OCI-M1 (cell line): Measurements from ENCODE around the gene STX3.

ENCODE experiments used
- DNase-seq: peaks from one replicate; lab custom pipeline; 2025; lab: John Stamatoyannopoulos, UW

The STX3 gene

GRCh38 chr11:59754859-59755700, at the start of gene STX3:
STX3 (plus strand) TSS chr11:59755376; CDS start chr11:59755606, 230 bp downstream.
- peak; percentile 83 for DNase-seq

DNA sequence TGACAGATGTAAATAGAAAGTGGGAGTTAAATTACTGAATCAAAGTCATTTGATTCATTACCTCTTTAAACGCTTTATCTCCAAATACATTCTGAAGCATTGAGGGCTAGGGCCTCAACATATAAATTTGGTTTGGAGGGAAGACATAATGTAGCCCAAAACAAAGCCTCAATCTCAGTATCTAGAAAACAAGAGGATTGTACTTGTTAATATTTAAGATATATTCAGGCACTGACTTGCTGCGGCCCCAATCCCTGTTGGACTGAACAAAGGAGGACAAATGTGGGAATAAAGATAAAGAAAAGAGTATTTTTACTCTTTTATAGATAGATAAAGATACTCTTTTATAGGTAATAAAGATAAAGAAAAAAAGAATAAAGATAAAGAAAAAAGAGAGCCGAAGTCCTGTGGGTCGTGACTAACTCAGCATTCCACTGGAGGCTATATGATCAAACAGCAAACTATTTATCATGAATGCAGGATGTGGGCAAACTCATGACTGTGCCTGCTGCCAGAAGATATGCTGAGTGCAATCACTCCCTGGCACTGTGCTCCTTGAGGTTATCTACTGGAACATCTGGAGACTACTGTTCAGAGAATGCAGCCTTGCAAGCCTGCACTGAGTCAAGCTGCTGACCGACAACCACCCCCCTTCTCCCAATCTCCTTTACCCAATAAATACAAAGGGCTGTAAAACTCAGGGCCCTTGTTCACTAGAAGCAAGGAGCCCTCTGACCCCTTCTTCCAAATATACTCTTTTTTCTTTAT, 48.5 kb upstream of the STX3 start:
- peak; percentile 93 for DNase-seq

DNA sequence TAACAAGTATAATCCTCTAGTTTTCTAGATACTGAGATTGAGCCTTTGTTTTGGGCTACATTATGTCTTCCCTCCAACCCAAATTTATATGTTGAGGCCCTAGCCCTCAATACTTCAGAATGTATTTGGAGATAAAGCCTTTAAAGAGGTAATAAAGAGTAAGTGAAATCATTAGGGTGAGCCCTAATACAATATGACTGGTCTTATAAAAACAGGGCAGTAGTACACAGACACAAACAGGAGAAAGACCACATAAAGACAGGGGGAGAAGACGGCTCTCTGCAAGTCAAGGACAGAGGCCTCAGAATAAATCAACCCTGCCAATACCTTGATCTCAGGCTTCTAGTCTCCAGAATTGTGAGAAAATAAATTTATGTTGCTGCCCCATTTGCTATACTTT, 47.8 kb upstream of the STX3 start:
- no peak for DNase-seq

DNA sequence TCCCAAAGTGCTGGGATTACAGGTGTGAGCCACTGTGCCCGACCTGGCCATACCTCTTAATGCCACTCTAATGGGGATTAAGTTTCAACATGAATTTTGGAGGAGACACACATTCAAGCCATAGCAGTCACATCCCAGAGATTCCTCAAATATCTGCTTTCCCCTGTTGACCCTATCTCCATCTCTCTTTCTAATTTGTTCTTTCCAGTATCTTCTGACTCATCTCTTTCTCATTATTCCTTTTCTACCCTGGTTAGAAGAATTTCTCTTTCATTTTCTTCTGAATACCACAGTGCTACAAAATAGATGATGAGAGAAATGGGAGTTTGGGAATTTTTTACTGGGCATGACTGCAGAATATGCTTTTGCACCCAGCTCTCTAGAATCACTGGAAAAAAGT, 46.6 kb upstream of the STX3 start:
- DNase-seq = no peak

DNA sequence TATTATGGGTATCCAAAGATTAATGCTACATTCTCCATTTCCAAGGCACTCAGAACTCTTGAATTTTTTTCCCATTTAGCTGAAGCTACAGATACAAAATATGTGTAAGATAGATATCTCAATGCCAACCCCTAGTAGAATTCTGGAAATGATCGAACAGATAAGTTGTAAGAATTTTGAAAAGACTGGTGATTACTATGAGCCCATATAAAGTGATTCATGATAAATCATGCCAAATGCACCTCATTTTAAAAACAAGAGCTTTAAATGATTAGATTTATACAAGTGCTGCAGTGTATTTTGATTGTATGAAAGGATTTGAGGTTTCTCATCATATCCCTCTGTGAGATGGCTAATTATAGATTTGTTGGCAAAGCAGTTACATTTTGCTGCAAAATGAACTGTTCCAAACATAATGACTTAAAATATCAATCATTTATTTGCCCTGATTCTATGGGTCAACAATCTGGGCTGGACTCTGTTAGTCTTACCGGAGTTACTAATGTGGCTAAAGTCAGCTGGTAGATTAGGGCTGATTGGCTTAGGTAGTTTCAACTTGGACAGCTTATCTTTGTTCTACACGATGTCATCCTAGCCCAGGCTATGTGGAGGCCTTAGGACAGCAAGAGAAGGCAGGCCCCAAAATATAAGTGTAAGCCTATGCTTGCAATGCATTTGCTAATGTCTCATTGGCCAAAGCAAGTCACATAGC, 44.9 kb upstream of the STX3 start:
- DNase-seq = peak; percentile 41

DNA sequence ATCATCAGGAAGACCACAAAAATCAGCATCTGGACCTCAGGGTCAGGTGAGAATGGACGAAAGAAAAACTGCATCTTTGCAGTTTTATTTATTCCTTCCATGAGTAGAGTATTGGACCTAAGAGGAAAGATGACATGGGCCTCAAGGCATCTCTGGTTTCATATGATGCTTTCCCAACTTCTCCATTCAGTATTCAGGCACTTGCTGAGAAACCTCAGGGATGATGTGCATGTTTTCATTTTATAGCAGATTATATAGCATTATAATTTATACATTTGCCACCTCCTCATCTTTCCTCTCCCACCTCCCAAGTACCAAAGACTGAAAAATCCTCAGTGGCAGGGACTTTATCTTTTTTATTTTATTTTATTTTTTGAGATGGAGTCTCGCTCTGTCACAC, 41.4 kb upstream of the STX3 start, which contains the start of gene OR10V1:
Gene OR10V1, minus strand, starts transcription at position 101 of the 400 bp plus-strand sequence. Its CDS starts 0 bp downstream, at position 101.
- no peak for DNase-seq

- peak; percentile 57 for DNase-seq
These were observed 39.1 kb upstream of the STX3 start for GRCh38 chr11:59716051-59716450.

DNA sequence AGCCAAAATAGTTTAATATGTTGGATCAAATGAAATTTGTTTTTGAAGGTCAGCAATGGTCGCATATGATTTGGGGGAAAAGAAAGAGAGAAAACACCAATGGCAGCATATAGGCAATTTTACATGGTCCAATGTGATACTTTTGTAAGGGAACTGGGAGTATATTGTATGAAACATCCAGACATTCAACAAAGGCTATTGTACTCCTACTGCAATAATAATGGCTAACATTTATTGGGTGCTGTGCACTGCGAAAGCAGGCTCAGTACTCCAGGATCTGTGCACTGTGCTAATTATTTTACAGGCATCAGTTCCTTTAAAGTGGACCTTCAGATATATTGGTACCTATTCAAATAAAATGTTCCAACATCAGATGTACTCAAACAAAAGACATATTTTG, 35.6 kb upstream of the STX3 start:
- no peak for DNase-seq

DNA sequence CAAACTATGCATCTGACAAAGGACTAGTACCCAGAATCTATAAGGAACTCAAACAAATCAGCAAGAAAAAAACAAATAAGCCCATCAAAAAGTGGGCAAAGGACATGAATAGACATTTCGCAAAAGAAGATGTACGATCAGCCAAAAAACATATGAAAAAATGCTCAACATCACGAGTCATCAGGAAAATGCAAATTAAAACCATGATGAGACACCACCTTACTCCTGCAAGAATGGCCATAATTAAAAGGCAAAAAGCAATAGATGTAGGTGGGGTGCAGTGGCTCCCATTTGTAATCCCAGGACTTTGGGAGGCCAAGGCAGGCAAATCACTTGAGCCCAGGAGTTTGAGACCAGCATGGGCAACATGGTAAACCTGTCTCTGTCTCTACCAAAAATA, 31.1 kb upstream of the STX3 start:
- DNase-seq = no peak

GRCh38 chr11:59727426-59727825, 27.8 kb upstream of the STX3 start:
- DNase-seq = no peak

DNA sequence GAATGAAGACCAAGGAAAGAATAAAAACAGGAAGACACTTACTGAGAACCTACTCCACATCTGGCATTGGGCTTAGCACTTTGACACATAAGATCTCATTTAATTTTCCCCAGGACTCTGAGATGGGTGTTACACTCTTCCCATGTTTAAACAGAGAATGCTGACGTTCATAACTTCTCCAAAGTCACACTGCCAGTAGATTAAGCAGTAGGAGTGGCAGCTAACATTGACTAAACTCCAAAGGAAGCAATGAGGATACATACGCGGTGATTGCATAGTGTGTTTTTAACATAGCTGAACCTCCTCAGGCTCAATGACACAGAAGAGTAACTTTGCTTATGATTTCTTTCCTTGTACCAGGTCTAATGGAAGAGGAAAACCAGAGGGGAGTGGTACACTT, 27.0 kb upstream of the STX3 start:
- no peak for DNase-seq

GRCh38 chr11:59728913-59729312, 26.3 kb upstream of the STX3 start:
- peak; percentile 17 for DNase-seq

GRCh38 chr11:59729834-59730233, 25.3 kb upstream of the STX3 start:
- no peak for DNase-seq

DNA sequence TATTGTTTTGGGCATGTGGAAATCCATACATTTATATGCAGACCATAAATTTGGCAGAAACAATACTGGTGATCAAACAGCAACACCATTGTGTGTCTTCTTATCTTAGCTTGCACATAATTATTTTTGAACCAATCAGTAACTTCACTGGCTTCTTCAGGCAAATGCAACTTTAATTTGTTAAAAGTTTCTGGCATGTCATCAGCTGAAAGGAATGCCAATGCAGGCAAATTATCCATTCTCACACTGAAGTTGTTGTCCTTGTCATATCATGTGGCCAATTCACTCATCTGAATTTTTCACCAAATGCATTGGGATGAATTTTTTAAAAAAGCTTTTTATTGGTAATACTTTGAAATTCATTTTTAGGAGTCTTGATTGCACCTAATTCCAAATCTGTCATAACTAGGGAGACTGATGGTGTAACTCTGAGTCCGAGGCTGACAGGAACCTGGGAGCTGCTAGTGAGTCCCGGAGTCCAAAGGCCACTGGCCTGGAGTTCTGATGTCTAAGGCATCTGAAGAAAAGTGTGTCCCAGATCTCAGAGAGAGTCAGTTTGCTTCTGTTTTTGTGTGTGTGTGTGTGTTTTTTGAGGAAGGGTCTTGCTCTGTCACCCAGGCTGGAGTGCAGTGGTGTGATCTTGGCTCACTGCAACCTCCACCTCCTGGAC, 24.1 kb upstream of the STX3 start:
- DNase-seq = no peak

DNA sequence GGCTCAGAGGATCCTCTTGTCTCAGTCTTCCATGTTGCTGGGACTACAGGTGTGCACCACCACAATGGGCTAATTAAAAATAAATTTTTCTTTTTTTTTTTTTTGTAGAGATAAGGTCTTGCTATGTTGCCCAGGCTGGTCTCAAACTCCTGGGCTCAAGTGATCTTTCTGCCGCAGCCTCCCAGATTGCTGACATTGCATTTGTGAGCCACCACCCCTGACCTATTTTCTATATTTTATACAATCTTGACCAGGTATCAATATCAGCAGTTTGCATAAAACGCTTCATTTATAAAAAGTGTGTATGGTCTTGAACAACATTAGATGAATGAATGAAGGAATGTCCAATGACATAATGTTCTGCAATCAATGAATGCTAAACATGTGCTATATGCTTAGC, 9.1 kb upstream of the STX3 start:
- DNase-seq = no peak

DNA sequence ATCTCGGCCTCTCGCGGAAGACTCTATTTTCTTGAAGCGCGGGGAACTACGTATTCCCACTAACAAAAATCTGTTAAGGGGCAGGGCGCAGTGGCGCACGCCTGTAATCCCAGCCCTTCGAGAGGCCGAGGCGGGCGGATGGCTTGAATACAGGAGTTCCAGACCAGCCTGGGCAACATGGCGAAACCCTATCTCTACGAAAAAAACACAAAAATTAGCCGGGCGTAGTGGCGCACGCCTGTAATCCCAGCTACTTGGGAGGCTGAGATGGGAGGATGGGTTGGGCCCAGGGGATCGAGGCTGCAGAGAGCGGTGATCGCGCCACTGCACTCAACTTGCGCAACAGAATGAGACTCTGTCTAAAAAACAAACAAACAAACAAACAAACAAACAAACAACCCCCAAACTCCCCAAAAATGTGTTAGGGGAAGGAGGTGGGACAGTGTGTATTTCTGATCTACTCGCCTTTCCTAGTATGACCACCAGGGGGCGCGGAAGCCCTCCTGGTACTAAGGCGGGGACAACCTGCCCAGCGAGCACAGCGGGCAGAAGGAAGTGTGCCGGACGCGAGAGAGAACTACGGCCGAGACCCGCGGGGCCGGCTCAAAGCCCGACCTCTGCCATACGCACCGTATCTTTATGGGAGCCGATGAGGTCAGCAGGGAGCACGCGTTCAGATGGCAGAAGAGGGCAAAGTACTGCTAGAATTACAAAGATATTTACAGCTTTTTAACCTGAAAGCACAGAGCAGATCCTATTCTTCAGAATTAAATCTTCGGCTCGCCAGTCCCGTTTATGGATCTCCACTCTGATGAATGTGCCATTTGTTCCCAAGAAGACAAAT, 1.3 kb upstream of the STX3 start:
- peak; percentile 89 for DNase-seq

DNA sequence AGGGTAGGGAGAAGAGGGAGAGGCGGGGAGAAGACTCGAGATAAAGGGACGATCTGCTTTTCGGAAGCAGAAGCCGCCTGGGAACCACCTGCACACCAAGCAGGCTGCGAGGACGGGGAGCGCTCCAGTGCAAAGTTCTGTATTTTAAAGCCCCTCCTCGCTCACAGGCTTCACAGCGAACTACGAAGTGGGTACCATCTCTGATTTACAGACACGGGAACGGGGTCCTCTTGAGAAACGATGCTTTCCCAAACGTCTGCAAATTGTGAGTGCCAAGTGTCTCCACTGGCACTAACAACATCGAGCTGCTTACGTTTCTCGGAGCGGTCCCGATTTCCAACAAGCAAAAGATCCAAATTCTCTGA, 700 bp upstream of the STX3 start:
- peak; percentile 71 for DNase-seq

DNA sequence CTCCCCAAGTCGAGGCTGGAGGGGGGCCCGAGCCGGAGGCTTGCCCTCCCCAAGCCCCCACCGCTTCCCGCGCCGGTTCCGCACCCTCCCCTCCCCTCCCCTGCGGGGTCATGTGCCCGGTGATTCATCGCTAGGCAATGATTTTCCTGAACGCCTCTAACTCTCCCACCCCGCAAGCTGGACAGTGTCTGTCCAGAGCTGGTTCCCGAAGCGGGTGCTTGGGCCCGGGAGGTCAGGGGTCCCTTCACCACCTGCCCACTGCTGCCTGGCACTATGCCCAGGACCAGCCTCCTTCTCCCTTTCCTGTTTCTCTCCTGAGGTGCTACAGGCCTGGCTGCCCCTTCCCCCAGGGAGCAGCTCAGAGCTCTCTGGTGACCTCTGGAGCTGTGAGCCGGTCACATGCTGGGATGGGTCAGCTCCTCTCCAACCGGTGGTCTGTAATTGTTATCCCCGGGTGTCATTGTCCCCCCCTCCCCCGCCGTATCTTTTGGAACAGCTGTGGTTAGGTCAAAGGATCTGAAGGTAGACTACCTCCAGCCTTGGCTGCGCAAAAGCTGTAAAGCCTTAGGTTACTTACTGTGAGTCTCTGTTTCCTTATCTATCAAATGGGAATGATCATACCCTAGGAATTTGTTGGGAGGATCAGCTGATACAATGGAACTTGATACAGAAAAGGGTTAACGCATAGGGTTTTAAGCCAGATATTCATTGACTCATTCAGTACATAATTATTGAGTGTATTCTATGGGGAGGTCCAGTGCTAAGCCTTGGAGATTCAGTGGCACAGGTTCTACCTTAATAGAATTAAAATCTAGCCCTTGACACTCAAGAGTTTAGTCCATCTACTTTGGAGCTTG, 753 bp downstream of the STX3 start:
- peak; percentile 83 for DNase-seq

- DNase-seq = no peak
These were observed 1.3 kb downstream of the STX3 start for GRCh38 chr11:59756558-59756840.

GRCh38 chr11:59756845-59757244, 1.7 kb downstream of the STX3 start:
- DNase-seq = peak; percentile 42
